NT2/D1 (cell line): Measurements from ENCODE around the gene RXFP3.

Experiments
- SUZ12 ChIP-seq: IDR thresholded peaks from 2 replicates; pipeline ENCODE4 v1.6.1; 2011; ENCODE audit not compliant: insufficient read length, insufficient read depth; ENCODE audit errors: extremely low read depth
- ZNF274 ChIP-seq: IDR thresholded peaks from 2 replicates; pipeline ENCODE4 v1.6.1; 2011; ENCODE audit warnings: mild to moderate bottlenecking, low read depth, low read length

GRCh38 chr5:33941090-33941489 is 4.9 kb downstream of the RXFP3 start:
- TF ChIP-seq ZNF274: no peak
- TF ChIP-seq SUZ12: no peak
